ENCODE results near the gene TEX261. TPM values are rescaled to one million over a fixed set of nuclear protein-coding genes. Genes with fewer than 3 reads are reported as not detected.

Gene TEX261
- total RNA-seq, 1 experiment from 2014 or later = 70.0 TPM

- Mint-ChIP-seq H3K27me3 (ENCODE audit: insufficient read depth, unreplicated experiment) (peaks cover 9% of the 10 kb centered on the region), H3K36me3 (ENCODE audit: insufficient read depth, unreplicated experiment) (no peaks in the 10 kb centered on the region)
- intact Hi-C loops (cut with micrococcal nuclease; ENCODE audit: unreplicated experiment) = loop anchor here (2.0 kb wide), 1 partner anchor 28 kb away; no protein-coding TSS in a partner anchor
Measured at GRCh38 chr2:70949086-70949485, 45.6 kb downstream of the TEX261 start.

DNA sequence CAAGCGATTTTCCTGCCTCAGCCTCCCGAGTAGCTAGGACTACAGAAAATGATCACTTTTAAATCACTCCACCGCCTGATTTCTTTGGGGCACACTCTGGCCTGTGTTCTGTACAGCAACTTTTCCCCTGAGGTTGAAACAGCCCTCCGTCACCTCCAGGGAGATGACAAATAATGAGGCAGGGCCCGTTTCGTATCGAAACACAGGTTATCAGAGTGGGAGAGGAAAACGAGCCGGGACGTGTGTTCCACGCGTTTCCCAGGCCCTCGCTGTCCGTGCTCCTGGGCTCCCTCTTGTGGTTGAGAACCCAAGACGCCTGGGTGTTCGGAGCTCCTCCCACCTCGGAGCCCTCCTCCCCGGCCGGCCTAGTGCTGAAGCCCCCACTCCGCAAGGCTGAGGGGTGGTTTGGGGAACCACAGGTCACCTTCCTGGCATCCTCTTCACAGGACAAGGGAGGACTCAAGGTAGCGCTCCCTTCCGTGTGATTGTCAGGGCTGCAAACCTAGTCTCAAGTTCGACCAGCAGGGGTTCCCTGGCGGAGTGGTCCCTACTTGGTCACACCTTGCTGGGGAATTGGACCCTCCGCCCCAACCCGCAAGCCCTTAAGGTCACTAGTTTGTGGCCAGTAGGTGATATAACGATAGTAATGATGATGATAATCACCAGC lies 46.2 kb downstream of the TEX261 start:
- no TSS peak for BruUV-seq (replicated peaks)
- Histone ChIP-seq H3K36me3 (ENCODE audit: control insufficient read depth, insufficient read depth, low read length) (no peaks in the 10 kb centered on the region), H3K9me3 (no peaks in the 10 kb centered on the region), H3K4me3 (ENCODE audit: low read depth, low read length) (peak overlapping the region; percentile 6; the same call in 1 of the 2 replicates), H3K27me3 (replicated peaks; ENCODE audit: control insufficient read depth, insufficient read depth, low read length) (no peaks in the 10 kb centered on the region), H3K4me1 (no peaks in the 10 kb centered on the region)
- Mint-ChIP-seq H3K4me1 (ENCODE audit: low read depth, unreplicated experiment) (peaks cover 15% of the 10 kb centered on the region), H3K36me3 (ENCODE audit: insufficient read depth, unreplicated experiment) (no peaks in the 10 kb centered on the region), H3K4me3 (ENCODE audit: unreplicated experiment) (peak overlapping the region; percentile 75), H3K27ac (ENCODE audit: unreplicated experiment) (peak overlapping the region; percentile 30), H3K9me3 (ENCODE audit: unreplicated experiment) (no peaks in the 10 kb centered on the region), H3K27me3 (ENCODE audit: insufficient read depth, unreplicated experiment) (peaks cover 6% of the 10 kb centered on the region)
- DNase-seq = peak; percentile 84 to 88
- intact Hi-C loops (cut with micrococcal nuclease; ENCODE audit: unreplicated experiment) = loop anchor here (1.0 to 2.0 kb wide), 2 partner anchors 28 to 86 kb away; no protein-coding TSS in a partner anchor
- TF ChIP-seq CTCF (IDR thresholded peaks at IDR 0.05; ENCODE audit: insufficient read depth in 1 of 2, low read depth in 1 of 2, low read length in 1 of 2, severe bottlenecking in 1 of 2, unreplicated experiment in 1 of 2) = peak; percentile 89 to 90
- POLR2A ChIA-PET = no interaction called here
- CTCF ChIA-PET = interaction anchor here (0.5 to 1.9 kb wide), 23 partner anchors 10 to 789 kb away, joined by 3 to 36 read pairs (median 5); partner anchors contain the start of genes ATP6V1B1 and NAGK

More at GRCh38 chr2:70949086-70949485, 45.6 kb downstream of the TEX261 start:
- H3K4me1 ChIP-seq = no peaks in the 10 kb centered on the region
- no peaks in the 10 kb centered on the region for H3K36me3 ChIP-seq (ENCODE audit: control insufficient read depth, insufficient read depth, low read length)
- CTCF ChIA-PET = interaction anchor here (0.5 to 1.9 kb wide), 19 partner anchors 11 to 645 kb away, joined by 3 to 36 read pairs (median 5); partner anchors contain the start of genes ATP6V1B1 and NAGK
- Mint-ChIP-seq H3K4me3 (ENCODE audit: unreplicated experiment) (no peak overlapping the region), H3K27ac (ENCODE audit: unreplicated experiment) (no peak overlapping the region), H3K4me1 (ENCODE audit: low read depth, unreplicated experiment) (peaks cover 15% of the 10 kb centered on the region), H3K9me3 (ENCODE audit: unreplicated experiment) (no peaks in the 10 kb centered on the region)
- no peaks in the 10 kb centered on the region for H3K27me3 ChIP-seq (replicated peaks; ENCODE audit: control insufficient read depth, insufficient read depth, low read length)
- no peak for DNase-seq
- no TSS peak for BruUV-seq (replicated peaks)
- H3K4me3 ChIP-seq (ENCODE audit: low read depth, low read length) = no peak overlapping the region
- POLR2A ChIA-PET = no interaction called here
- H3K9me3 ChIP-seq = no peaks in the 10 kb centered on the region
- TF ChIP-seq CTCF (IDR thresholded peaks at IDR 0.05; ENCODE audit: insufficient read depth in 1 of 2, low read depth in 1 of 2, low read length in 1 of 2, severe bottlenecking in 1 of 2, unreplicated experiment in 1 of 2) = no peak

GRCh38 chr2:70947556-70948184 lies 47.0 kb downstream of the TEX261 start:
- Mint-ChIP-seq H3K27me3 (ENCODE audit: insufficient read depth, unreplicated experiment) (peaks cover 6% of the 10 kb centered on the region), H3K9me3 (ENCODE audit: unreplicated experiment) (no peaks in the 10 kb centered on the region), H3K4me3 (ENCODE audit: unreplicated experiment) (peak overlapping the region; percentile 75), H3K4me1 (ENCODE audit: low read depth, unreplicated experiment) (peaks cover 15% of the 10 kb centered on the region), H3K36me3 (ENCODE audit: insufficient read depth, unreplicated experiment) (no peaks in the 10 kb centered on the region), H3K27ac (ENCODE audit: unreplicated experiment) (no peak overlapping the region)
- Histone ChIP-seq H3K36me3 (ENCODE audit: control insufficient read depth, insufficient read depth, low read length) (no peaks in the 10 kb centered on the region), H3K9me3 (no peaks in the 10 kb centered on the region), H3K4me3 (ENCODE audit: low read depth, low read length) (no peak overlapping the region), H3K27me3 (replicated peaks; ENCODE audit: control insufficient read depth, insufficient read depth, low read length) (no peaks in the 10 kb centered on the region), H3K4me1 (no peaks in the 10 kb centered on the region)
- CTCF ChIA-PET = interaction anchor here (0.6 to 1.9 kb wide), 21 partner anchors 9 to 789 kb away, joined by 3 to 36 read pairs (median 5); partner anchors contain the start of genes ATP6V1B1, NAGK and ZNF638
- TF ChIP-seq CTCF (IDR thresholded peaks at IDR 0.05; ENCODE audit: insufficient read depth in 1 of 2, low read depth in 1 of 2, low read length in 1 of 2, severe bottlenecking in 1 of 2, unreplicated experiment in 1 of 2) = no peak
- DNase-seq = no peak
- POLR2A ChIA-PET = no interaction called here
- no TSS peak for BruUV-seq (replicated peaks)
- intact Hi-C loops (cut with micrococcal nuclease; ENCODE audit: unreplicated experiment) = loop anchor here (1.0 to 2.0 kb wide), 5 partner anchors 29 to 158 kb away; no protein-coding TSS in a partner anchor

Measured in Caco-2 (cell line).